ENCODE data around the gene OSM.

OSM gene

GRCh38 chr22:30306627-30307011, 40.0 kb upstream of the OSM start:
- POLR2A ChIA-PET, result no interaction called here
- CTCF ChIA-PET, result interaction anchor here (0.7 kb wide), 1 partner anchor 448 kb away, joined by 3 read pairs; no protein-coding TSS in a partner anchor
- TF ChIP-seq PKNOX1 (IDR thresholded peaks at IDR 0.05) (no peak), CTBP1 (IDR thresholded peaks at IDR 0.05; ENCODE audit: borderline replicate concordance) (no peak), SUZ12 (IDR thresholded peaks at IDR 0.05) (no peak), FOXK2 (IDR thresholded peaks at IDR 0.05) (no peak)
- DNase-seq (ENCODE audit: extremely low spot score), result no peak

- no peak for TF ChIP-seq NFRKB (IDR thresholded peaks at IDR 0.05)
- TF ChIP-seq SP1 (IDR thresholded peaks at IDR 0.05), result no peak
- TF ChIP-seq FOXM1 (IDR thresholded peaks at IDR 0.05; ENCODE audit: borderline replicate concordance), result no peak
- TF ChIP-seq FOXK2 (IDR thresholded peaks at IDR 0.05), result no peak
- no peak for TF ChIP-seq ARNT (IDR thresholded peaks at IDR 0.05)
- no peak for TF ChIP-seq SUZ12 (IDR thresholded peaks at IDR 0.05)
- no peak for TF ChIP-seq CTBP1 (IDR thresholded peaks at IDR 0.05; ENCODE audit: borderline replicate concordance)
- no peak for TF ChIP-seq PKNOX1 (IDR thresholded peaks at IDR 0.05)
- TF ChIP-seq ELF4 (IDR thresholded peaks at IDR 0.05), result no peak
- no peak for TF ChIP-seq L3MBTL2 (conservative IDR thresholded peaks at IDR 0.05)
- DNase-seq (ENCODE audit: extremely low spot score), result no peak
- POLR2A ChIA-PET, result no interaction called here
- CTCF ChIA-PET, result interaction anchor here (0.7 kb wide), 1 partner anchor 448 kb away, joined by 3 read pairs; no protein-coding TSS in a partner anchor
Observed at GRCh38 chr22:30305906-30306626, 39.4 kb upstream of the OSM start.

- no peak for TF ChIP-seq LEF1 (IDR thresholded peaks at IDR 0.05; ENCODE audit: borderline replicate concordance)
- no peak for TF ChIP-seq CTBP1 (IDR thresholded peaks at IDR 0.05; ENCODE audit: borderline replicate concordance)
- TF ChIP-seq SUZ12 (IDR thresholded peaks at IDR 0.05), result no peak
- no peak for TF ChIP-seq NFRKB (IDR thresholded peaks at IDR 0.05)
- TF ChIP-seq SP1 (IDR thresholded peaks at IDR 0.05), result no peak
- no peak for TF ChIP-seq FOXK2 (IDR thresholded peaks at IDR 0.05)
- TF ChIP-seq BHLHE40 (IDR thresholded peaks at IDR 0.05; ENCODE audit: borderline replicate concordance), result no peak
- TF ChIP-seq TARDBP (IDR thresholded peaks at IDR 0.05), result no peak
- no peak for TF ChIP-seq FOXM1 (IDR thresholded peaks at IDR 0.05; ENCODE audit: borderline replicate concordance)
- TF ChIP-seq ARNT (IDR thresholded peaks at IDR 0.05), result no peak
- TF ChIP-seq ELF4 (IDR thresholded peaks at IDR 0.05), result no peak
- no peak for DNase-seq (ENCODE audit: extremely low spot score)
- POLR2A ChIA-PET, result no interaction called here
- CTCF ChIA-PET, result no interaction called here
Observed at GRCh38 chr22:30305519-30305905, 38.9 kb upstream of the OSM start.

GRCh38 chr22:30304495-30305244, 38.0 kb upstream of the OSM start:
- DNase-seq (ENCODE audit: extremely low spot score), result no peak
- ChIA-PET CTCF (no interaction called here), POLR2A (interaction anchor here (1.0 kb wide), 1 partner anchor 12 kb away, joined by 3 read pairs; no protein-coding TSS in a partner anchor)
- no peak for TF ChIP-seq FOXA1 (IDR thresholded peaks at IDR 0.05)
- TF ChIP-seq NFRKB (IDR thresholded peaks at IDR 0.05), result no peak
- no peak for TF ChIP-seq SUZ12 (IDR thresholded peaks at IDR 0.05)
- TF ChIP-seq PKNOX1 (IDR thresholded peaks at IDR 0.05), result no peak
- no peak for TF ChIP-seq ARNT (IDR thresholded peaks at IDR 0.05)
- TF ChIP-seq HDGF (IDR thresholded peaks at IDR 0.05; ENCODE audit: borderline replicate concordance), result no peak
- no peak for TF ChIP-seq SP1 (IDR thresholded peaks at IDR 0.05)
- TF ChIP-seq TARDBP (IDR thresholded peaks at IDR 0.05), result no peak
- TF ChIP-seq CTBP1 (IDR thresholded peaks at IDR 0.05; ENCODE audit: borderline replicate concordance), result no peak
- no peak for TF ChIP-seq L3MBTL2 (conservative IDR thresholded peaks at IDR 0.05)
- TF ChIP-seq ZNF384 (IDR thresholded peaks at IDR 0.05), result no peak
- TF ChIP-seq ELF4 (IDR thresholded peaks at IDR 0.05), result no peak
- TF ChIP-seq FOXK2 (IDR thresholded peaks at IDR 0.05), result no peak
- TF ChIP-seq BHLHE40 (IDR thresholded peaks at IDR 0.05; ENCODE audit: borderline replicate concordance), result no peak
- TF ChIP-seq FOXM1 (IDR thresholded peaks at IDR 0.05; ENCODE audit: borderline replicate concordance), result no peak
- no peak for TF ChIP-seq LEF1 (IDR thresholded peaks at IDR 0.05; ENCODE audit: borderline replicate concordance)

- ChIA-PET POLR2A (no interaction called here), CTCF (interaction anchor here (0.6 kb wide), 2 partner anchors 72 to 395 kb away, joined by 3 read pairs; no protein-coding TSS in a partner anchor)
- DNase-seq (ENCODE audit: extremely low spot score), result no peak
- TF ChIP-seq LEF1 (IDR thresholded peaks at IDR 0.05; ENCODE audit: borderline replicate concordance), result no peak
- TF ChIP-seq HDGF (IDR thresholded peaks at IDR 0.05; ENCODE audit: borderline replicate concordance), result no peak
- TF ChIP-seq ELF4 (IDR thresholded peaks at IDR 0.05), result no peak
- no peak for TF ChIP-seq ARNT (IDR thresholded peaks at IDR 0.05)
- no peak for TF ChIP-seq FOXM1 (IDR thresholded peaks at IDR 0.05; ENCODE audit: borderline replicate concordance)
- no peak for TF ChIP-seq BHLHE40 (IDR thresholded peaks at IDR 0.05; ENCODE audit: borderline replicate concordance)
Observed at GRCh38 chr22:30302810-30303138, 36.1 kb upstream of the OSM start.

All from HEK293T (cell line).